Stimulated activated naive CD8-positive, alpha-beta T cell treated with anti-CD3 and anti-CD28 coated beads, Interleukin-15, amount 100 ng/mL, for 72 hours (primary cell): ENCODE results near the gene TNNC2.
"Not testable (repeated sequence)": the region's sequence is repeated elsewhere in the genome, so short reads cannot be mapped to it uniquely, and the experiment has no call there.

Experiments
- ATAC-seq: fragments of 150-1000 bp; cut with Tn5 transposase; 2 replicates; pipeline ENCODE4 v1.10.0; 2021; ENCODE audit warnings: mild to moderate bottlenecking, moderate library complexity
- DNase-seq, 2 donors: peaks; one replicate each; pipeline ENCODE4 v3.0.0; 2021 to 2022
- H3K27ac Mint-ChIP-seq, 2 donors: one replicate each; pipeline ENCODE4 v1.8.0; 2022; ENCODE audit warnings: mild to moderate bottlenecking in 2 of 2, mixed read lengths in 2 of 2, moderate library complexity in 2 of 2
- H3K27me3 Mint-ChIP-seq: one replicate; pipeline ENCODE4 v1.8.0; 2022; ENCODE audit warnings: mixed read lengths
- H3K4me1 Mint-ChIP-seq: one replicate; pipeline ENCODE4 v1.8.0; 2022; ENCODE audit warnings: mild to moderate bottlenecking, mixed read lengths
- H3K4me3 Mint-ChIP-seq, 2 donors: one replicate each; pipeline ENCODE4 v1.8.0; 2022; ENCODE audit warnings: mild to moderate bottlenecking in 2 of 2, mixed read lengths in 2 of 2, moderate library complexity in 1 of 2
- H3K9me3 Mint-ChIP-seq, 2 donors: one replicate each; pipeline ENCODE4 v1.8.0; 2022; ENCODE audit warnings: mixed read lengths in 2 of 2

Gene TNNC2

GRCh38 chr20:45827030-45827652, at the start of gene TNNC2:
TNNC2 (minus strand) TSS chr20:45827312; CDS start chr20:45827248, 64 bp downstream.
- no peak within 1 kb of the TSS for H3K4me3 Mint-ChIP-seq

GRCh38 chr20:45874576-45874975, 47.5 kb upstream of the TNNC2 start:
- no peaks in the 10 kb centered on the region for H3K4me1 Mint-ChIP-seq
- H3K9me3 Mint-ChIP-seq, result no peaks in the 10 kb centered on the region
- peak overlapping the region in 1 of 2 donors; percentile 20 for H3K27ac Mint-ChIP-seq

More at GRCh38 chr20:45827030-45827652, at the start of gene TNNC2:
- peaks cover 30% of the 10 kb centered on the region for H3K27me3 Mint-ChIP-seq
- ATAC-seq (no peak), DNase-seq (no peak)
- H3K27ac Mint-ChIP-seq, result no peak within 1 kb of the TSS
- no peaks in the 10 kb centered on the region for H3K9me3 Mint-ChIP-seq
- peaks cover 23% of the 10 kb centered on the region for H3K4me1 Mint-ChIP-seq

GRCh38 chr20:45874104-45874481, 47.0 kb upstream of the TNNC2 start:
- H3K27ac Mint-ChIP-seq, ATAC-seq, DNase-seq, H3K9me3 Mint-ChIP-seq, H3K4me3 Mint-ChIP-seq, H3K4me1 Mint-ChIP-seq, H3K27me3 Mint-ChIP-seq: not testable (repeated sequence)

More at GRCh38 chr20:45874576-45874975, 47.5 kb upstream of the TNNC2 start:
- ATAC-seq (no peak), DNase-seq (no peak)
- Mint-ChIP-seq H3K4me3 (no peak overlapping the region), H3K27me3 (no peaks in the 10 kb centered on the region)

GRCh38 chr20:45873409-45874103, 46.4 kb upstream of the TNNC2 start:
- Mint-ChIP-seq H3K4me1 (no peaks in the 10 kb centered on the region), H3K9me3 (no peaks in the 10 kb centered on the region), H3K4me3 (no peak overlapping the region), H3K27me3 (no peaks in the 10 kb centered on the region), H3K27ac (no peak overlapping the region)
- no peak for ATAC-seq
- DNase-seq, result no peak

GRCh38 chr20:45872626-45873025, 45.5 kb upstream of the TNNC2 start:
- Mint-ChIP-seq H3K27ac (no peak overlapping the region), H3K27me3 (no peaks in the 10 kb centered on the region), H3K4me1 (no peaks in the 10 kb centered on the region), H3K9me3 (no peaks in the 10 kb centered on the region), H3K4me3 (no peak overlapping the region)
- DNase-seq, result no peak
- no peak for ATAC-seq

GRCh38 chr20:45867819-45868176, 40.7 kb upstream of the TNNC2 start:
- Mint-ChIP-seq H3K9me3 (no peaks in the 10 kb centered on the region), H3K4me1 (no peaks in the 10 kb centered on the region), H3K27ac (no peak overlapping the region), H3K27me3 (no peaks in the 10 kb centered on the region), H3K4me3 (no peak overlapping the region)
- DNase-seq (no peak), ATAC-seq (no peak)

GRCh38 chr20:45867136-45867818, 40.2 kb upstream of the TNNC2 start:
- H3K27ac Mint-ChIP-seq, result no peak overlapping the region
- H3K9me3 Mint-ChIP-seq, result no peaks in the 10 kb centered on the region
- H3K4me3 Mint-ChIP-seq, result no peak overlapping the region
- ATAC-seq (no peak), DNase-seq (no peak)
- no peaks in the 10 kb centered on the region for H3K4me1 Mint-ChIP-seq
- no peaks in the 10 kb centered on the region for H3K27me3 Mint-ChIP-seq

- no peaks in the 10 kb centered on the region for H3K27me3 Mint-ChIP-seq
- H3K4me3 Mint-ChIP-seq, result no peak overlapping the region
- H3K27ac Mint-ChIP-seq, result no peak overlapping the region
- no peaks in the 10 kb centered on the region for H3K9me3 Mint-ChIP-seq
- ATAC-seq, result no peak
- DNase-seq, result no peak
- no peaks in the 10 kb centered on the region for H3K4me1 Mint-ChIP-seq
Observed at GRCh38 chr20:45866454-45866853, 39.3 kb upstream of the TNNC2 start.

GRCh38 chr20:45863543-45864470, 36.7 kb upstream of the TNNC2 start:
- Mint-ChIP-seq H3K4me1 (peaks cover 14% of the 10 kb centered on the region), H3K27ac (no peak overlapping the region)
- no peak for ATAC-seq

GRCh38 chr20:45861221-45862075, 34.3 kb upstream of the TNNC2 start:
- no peaks in the 10 kb centered on the region for H3K27me3 Mint-ChIP-seq
- ATAC-seq (no peak), DNase-seq (no peak)
- peaks cover 31% of the 10 kb centered on the region for H3K4me1 Mint-ChIP-seq
- H3K4me3 Mint-ChIP-seq, result no peak overlapping the region
- H3K9me3 Mint-ChIP-seq, result no peaks in the 10 kb centered on the region
- H3K27ac Mint-ChIP-seq, result peak overlapping the region in 1 of 2 donors; percentile 1

More at GRCh38 chr20:45863543-45864470, 36.7 kb upstream of the TNNC2 start:
- Mint-ChIP-seq H3K27me3 (no peaks in the 10 kb centered on the region), H3K4me3 (no peak overlapping the region), H3K9me3 (no peaks in the 10 kb centered on the region)
- no peak for DNase-seq

GRCh38 chr20:45860560-45861220, 33.6 kb upstream of the TNNC2 start:
- no peaks in the 10 kb centered on the region for H3K27me3 Mint-ChIP-seq
- no peak for ATAC-seq
- no peak for DNase-seq
- H3K4me3 Mint-ChIP-seq, result no peak overlapping the region
- H3K9me3 Mint-ChIP-seq, result no peaks in the 10 kb centered on the region
- no peak overlapping the region for H3K27ac Mint-ChIP-seq
- H3K4me1 Mint-ChIP-seq, result peaks cover 38% of the 10 kb centered on the region

GRCh38 chr20:45859916-45860315, 32.8 kb upstream of the TNNC2 start:
- no peaks in the 10 kb centered on the region for H3K9me3 Mint-ChIP-seq
- H3K27ac Mint-ChIP-seq, result no peak overlapping the region
- peaks cover 44% of the 10 kb centered on the region for H3K4me1 Mint-ChIP-seq
- no peak overlapping the region for H3K4me3 Mint-ChIP-seq
- no peaks in the 10 kb centered on the region for H3K27me3 Mint-ChIP-seq
- DNase-seq, result no peak
- no peak for ATAC-seq

- Mint-ChIP-seq H3K9me3 (no peaks in the 10 kb centered on the region), H3K4me1 (peaks cover 60% of the 10 kb centered on the region), H3K4me3 (peak overlapping the region; percentile 94 to 98), H3K27me3 (no peaks in the 10 kb centered on the region), H3K27ac (peak overlapping the region; percentile 99)
- DNase-seq, result no peak
- peak; percentile 64 for ATAC-seq
Observed at GRCh38 chr20:45857882-45858216, 30.7 kb upstream of the TNNC2 start.

GRCh38 chr20:45857114-45857881, 30.2 kb upstream of the TNNC2 start, which contains the start of the genes ACOT8 and ZSWIM3:
ACOT8 (minus strand) TSS chr20:45857392; CDS start chr20:45857315, 77 bp downstream.
ZSWIM3 (plus strand) TSS chr20:45857614; CDS start chr20:45857826, 212 bp downstream.
- no peaks in the 10 kb centered on the region for H3K27me3 Mint-ChIP-seq
- H3K9me3 Mint-ChIP-seq, result no peaks in the 10 kb centered on the region
- H3K4me1 Mint-ChIP-seq, result peaks cover 60% of the 10 kb centered on the region
- DNase-seq (peak; percentile 94 to 97), ATAC-seq (peak; percentile 97)
- peak within 1 kb of the TSS; percentile 99 for H3K27ac Mint-ChIP-seq
- H3K4me3 Mint-ChIP-seq, result peak within 1 kb of the TSS; percentile 94 to 98
